ENCODE measurements around the gene RPN1. TPM values are rescaled to one million over a fixed set of nuclear protein-coding genes. Genes with fewer than 3 reads are reported as not detected.
A peak's percentile ranks its signal among the peaks of the same experiment; 100 is the strongest.

The RPN1 gene
- total RNA-seq, 2 donors from 2014 or later, result 179 to 205 TPM

- DNase-seq (ENCODE audit: low spot score) (no peak), ATAC-seq (no peak)
- Mint-ChIP-seq H3K9me3 (no peaks in the 10 kb centered on the region), H3K4me3 (no peak overlapping the region), H3K27ac (no peak overlapping the region), H3K4me1 (ENCODE audit: low read depth in 2 of 2) (peaks cover 0 to 3% of the 10 kb centered on the region in 2 donors), H3K27me3 (no peaks in the 10 kb centered on the region), H3K36me3 (no peaks in the 10 kb centered on the region)
Measured at GRCh38 chr3:128610451-128611070, 40.1 kb downstream of the RPN1 start.

DNA sequence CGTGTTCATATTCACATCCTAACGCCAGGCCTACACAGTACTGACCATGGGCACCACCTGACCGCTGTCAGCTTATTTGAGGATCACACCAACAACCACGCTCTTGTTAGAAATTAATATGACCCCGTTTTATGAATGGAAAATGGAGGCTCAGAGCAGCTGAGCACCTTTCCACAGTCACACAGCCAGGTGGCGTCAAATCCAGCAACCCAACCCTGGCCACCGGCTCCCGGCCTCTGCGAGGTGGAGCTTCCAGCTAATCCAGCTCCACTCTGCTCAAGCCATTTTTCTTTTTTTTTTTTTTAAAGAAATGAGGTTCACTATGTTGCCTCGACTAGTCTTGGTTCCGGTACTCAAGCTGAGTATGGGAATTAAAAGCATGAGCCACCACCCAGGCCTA lies 41.3 kb downstream of the RPN1 start:
- Mint-ChIP-seq H3K4me3 (no peak overlapping the region), H3K4me1 (ENCODE audit: low read depth in 2 of 2) (peaks cover 0 to 3% of the 10 kb centered on the region in 2 donors), H3K27me3 (no peaks in the 10 kb centered on the region), H3K36me3 (no peaks in the 10 kb centered on the region), H3K27ac (no peak overlapping the region), H3K9me3 (no peaks in the 10 kb centered on the region)
- DNase-seq (ENCODE audit: low spot score) (no peak), ATAC-seq (no peak)

GRCh38 chr3:128607710-128608048 lies 42.9 kb downstream of the RPN1 start:
- Mint-ChIP-seq H3K36me3 (no peaks in the 10 kb centered on the region), H3K27ac (no peak overlapping the region), H3K27me3 (no peaks in the 10 kb centered on the region), H3K4me3 (no peak overlapping the region), H3K9me3 (no peaks in the 10 kb centered on the region), H3K4me1 (ENCODE audit: low read depth in 2 of 2) (peaks cover 0 to 3% of the 10 kb centered on the region in 2 donors)
- no peak for DNase-seq (ENCODE audit: low spot score)
- ATAC-seq, result no peak

GRCh38 chr3:128606094-128606493 lies 44.5 kb downstream of the RPN1 start:
- DNase-seq (ENCODE audit: low spot score) (no peak), ATAC-seq (no peak)
- H3K4me1 Mint-ChIP-seq (ENCODE audit: low read depth in 2 of 2), result peaks cover 0 to 3% of the 10 kb centered on the region in 2 donors
- H3K9me3 Mint-ChIP-seq, result no peaks in the 10 kb centered on the region
- H3K4me3 Mint-ChIP-seq, result no peak overlapping the region
- no peaks in the 10 kb centered on the region for H3K27me3 Mint-ChIP-seq
- no peak overlapping the region for H3K27ac Mint-ChIP-seq
- H3K36me3 Mint-ChIP-seq, result no peaks in the 10 kb centered on the region

DNA sequence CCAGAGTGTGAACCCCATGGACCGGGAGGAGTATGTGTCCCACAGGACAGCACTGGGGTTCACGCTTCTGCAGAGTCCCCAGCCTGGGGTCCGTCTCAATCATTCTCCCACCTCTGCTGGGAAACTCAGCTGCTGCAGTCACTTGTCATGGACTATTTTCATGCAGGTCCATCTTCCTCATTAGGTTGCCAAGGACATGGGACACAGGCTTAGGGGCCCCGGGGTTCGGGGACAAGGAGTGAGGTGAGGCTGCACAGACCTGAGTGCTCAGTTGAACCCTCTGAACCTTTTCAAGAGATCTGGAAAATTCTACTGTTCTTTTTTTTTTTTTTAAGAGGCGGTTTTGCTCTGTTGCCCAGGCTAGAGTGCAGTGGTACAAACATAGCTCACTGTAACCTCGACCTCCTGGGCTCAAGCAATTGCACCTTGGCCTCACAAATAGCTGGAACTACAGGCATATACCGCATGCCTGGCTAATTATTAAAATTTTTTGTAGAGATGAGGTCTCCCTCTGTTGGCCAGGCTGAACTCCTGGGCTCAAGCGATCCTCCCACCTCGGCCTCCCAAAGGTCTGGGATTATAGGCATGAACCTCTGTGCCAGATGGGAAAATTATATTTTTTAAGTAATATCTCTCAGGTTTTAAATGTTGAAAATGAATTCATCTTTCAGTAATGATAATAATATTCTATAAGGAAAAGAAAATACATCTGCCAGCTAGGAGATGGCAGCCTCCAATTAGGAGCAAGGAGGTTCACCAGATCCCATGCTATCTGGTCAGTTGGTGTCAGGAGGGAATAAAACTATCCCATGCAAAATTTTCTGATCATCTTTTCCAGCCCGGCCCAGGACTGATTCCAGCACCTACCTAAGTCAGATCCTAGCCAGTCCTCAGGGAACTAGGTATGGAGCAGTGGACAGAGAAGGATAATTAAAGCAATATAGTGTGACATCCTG lies 45.2 kb downstream of the RPN1 start:
- peaks cover 0 to 3% of the 10 kb centered on the region in 2 donors for H3K4me1 Mint-ChIP-seq (ENCODE audit: low read depth in 2 of 2)
- no peaks in the 10 kb centered on the region for H3K27me3 Mint-ChIP-seq
- no peak for ATAC-seq

GRCh38 chr3:128603811-128604775 lies 46.5 kb downstream of the RPN1 start:
- Mint-ChIP-seq H3K27ac (no peak overlapping the region), H3K27me3 (no peaks in the 10 kb centered on the region), H3K4me1 (ENCODE audit: low read depth in 2 of 2) (no peaks in the 10 kb centered on the region), H3K4me3 (no peak overlapping the region), H3K9me3 (no peaks in the 10 kb centered on the region), H3K36me3 (no peaks in the 10 kb centered on the region)
- DNase-seq (ENCODE audit: low spot score) (no peak), ATAC-seq (peak in 1 of 2 donors; percentile 67)

More for the DNA sequence above, 45.2 kb downstream of the RPN1 start:
- no peak overlapping the region for H3K4me3 Mint-ChIP-seq
- H3K9me3 Mint-ChIP-seq, result no peaks in the 10 kb centered on the region
- DNase-seq (ENCODE audit: low spot score), result no peak
- no peaks in the 10 kb centered on the region for H3K36me3 Mint-ChIP-seq
- no peak overlapping the region for H3K27ac Mint-ChIP-seq

GRCh38 chr3:128603313-128603712 lies 47.3 kb downstream of the RPN1 start:
- H3K27me3 Mint-ChIP-seq, result no peaks in the 10 kb centered on the region
- DNase-seq (ENCODE audit: low spot score), result no peak
- no peak overlapping the region for H3K4me3 Mint-ChIP-seq
- no peaks in the 10 kb centered on the region for H3K4me1 Mint-ChIP-seq (ENCODE audit: low read depth in 2 of 2)
- no peaks in the 10 kb centered on the region for H3K9me3 Mint-ChIP-seq
- H3K27ac Mint-ChIP-seq, result no peak overlapping the region
- no peak for ATAC-seq
- H3K36me3 Mint-ChIP-seq, result no peaks in the 10 kb centered on the region

DNA sequence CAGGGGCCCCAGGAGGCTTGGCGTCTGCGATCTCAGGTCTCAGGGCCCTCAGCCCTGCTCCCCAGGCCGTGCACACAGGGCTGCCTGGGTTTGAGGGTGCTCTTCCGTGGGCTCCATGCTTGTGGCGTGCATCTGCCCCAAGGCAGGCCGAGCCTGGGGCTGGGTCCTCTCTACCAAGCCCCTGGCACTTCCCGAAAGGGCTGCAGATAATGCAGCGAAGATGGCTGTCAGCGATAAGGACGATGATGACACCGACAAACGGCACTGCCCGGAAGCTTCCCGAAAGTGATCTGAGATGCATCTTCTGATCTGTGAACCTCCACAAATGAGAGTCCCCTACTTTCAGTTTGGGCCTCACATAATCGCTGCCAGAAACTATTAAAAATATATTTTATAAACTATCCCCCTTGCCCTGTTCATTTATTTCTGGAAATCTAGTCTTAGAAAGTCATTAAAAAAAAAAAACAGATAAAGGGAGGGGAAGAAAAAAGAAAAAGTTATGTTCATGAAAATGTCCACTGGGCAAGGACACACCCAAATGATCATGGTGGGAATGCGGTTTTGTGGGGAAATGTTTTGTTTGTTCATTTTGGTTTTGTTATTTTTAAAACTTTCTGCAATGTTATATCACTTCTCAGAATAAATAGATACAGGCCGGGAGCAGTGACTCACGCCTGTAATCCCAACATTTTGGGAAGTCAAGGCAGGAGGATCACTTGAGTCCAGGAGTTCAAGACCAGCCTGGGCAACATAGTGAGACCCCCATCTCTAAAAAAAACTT lies 51.5 kb downstream of the RPN1 start:
- Mint-ChIP-seq H3K27ac (peak overlapping the region in 1 of 2 donors; percentile 76), H3K27me3 (no peaks in the 10 kb centered on the region)

DNA sequence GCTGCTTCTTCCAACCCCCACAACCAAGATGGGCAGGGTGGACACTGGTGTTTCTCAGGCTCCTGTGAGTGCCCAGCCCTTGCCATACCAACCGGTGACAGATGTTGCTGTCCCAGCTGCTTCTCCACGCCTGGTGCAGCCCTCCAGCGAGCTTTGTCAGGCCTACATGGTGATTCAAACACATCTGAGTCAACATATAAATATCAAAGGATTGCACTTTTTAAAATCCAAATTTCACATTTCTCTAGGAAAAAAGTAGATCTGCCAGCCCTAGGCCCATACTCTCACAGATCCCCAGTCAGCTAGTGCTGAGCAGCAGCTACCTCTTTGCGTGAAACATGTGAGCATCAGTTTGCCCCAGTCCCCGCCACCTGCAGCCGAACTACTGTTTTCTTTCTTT lies 52.7 kb downstream of the RPN1 start:
- Mint-ChIP-seq H3K9me3 (no peaks in the 10 kb centered on the region), H3K27me3 (no peaks in the 10 kb centered on the region), H3K4me1 (ENCODE audit: low read depth in 2 of 2) (peaks cover 9 to 10% of the 10 kb centered on the region in 2 donors), H3K4me3 (no peak overlapping the region), H3K36me3 (no peaks in the 10 kb centered on the region), H3K27ac (no peak overlapping the region)
- no peak for ATAC-seq
- DNase-seq (ENCODE audit: low spot score), result no peak

More for the DNA sequence above, 51.5 kb downstream of the RPN1 start:
- no peak overlapping the region for H3K4me3 Mint-ChIP-seq
- no peak for DNase-seq (ENCODE audit: low spot score)
- ATAC-seq, result peak in 1 of 2 donors; percentile 61
- no peaks in the 10 kb centered on the region for H3K36me3 Mint-ChIP-seq
- peaks cover 9 to 10% of the 10 kb centered on the region in 2 donors for H3K4me1 Mint-ChIP-seq (ENCODE audit: low read depth in 2 of 2)
- H3K9me3 Mint-ChIP-seq, result no peaks in the 10 kb centered on the region

- H3K4me1 Mint-ChIP-seq (ENCODE audit: low read depth in 2 of 2), result peaks cover 18% of the 10 kb centered on the region in 2 donors
- DNase-seq (ENCODE audit: low spot score) (no peak), ATAC-seq (no peak)
- H3K4me3 Mint-ChIP-seq, result no peak overlapping the region
- no peaks in the 10 kb centered on the region for H3K36me3 Mint-ChIP-seq
- H3K27me3 Mint-ChIP-seq, result no peaks in the 10 kb centered on the region
- no peak overlapping the region for H3K27ac Mint-ChIP-seq
- H3K9me3 Mint-ChIP-seq, result no peaks in the 10 kb centered on the region
Measured at GRCh38 chr3:128592864-128593263, 57.8 kb downstream of the RPN1 start.

DNA sequence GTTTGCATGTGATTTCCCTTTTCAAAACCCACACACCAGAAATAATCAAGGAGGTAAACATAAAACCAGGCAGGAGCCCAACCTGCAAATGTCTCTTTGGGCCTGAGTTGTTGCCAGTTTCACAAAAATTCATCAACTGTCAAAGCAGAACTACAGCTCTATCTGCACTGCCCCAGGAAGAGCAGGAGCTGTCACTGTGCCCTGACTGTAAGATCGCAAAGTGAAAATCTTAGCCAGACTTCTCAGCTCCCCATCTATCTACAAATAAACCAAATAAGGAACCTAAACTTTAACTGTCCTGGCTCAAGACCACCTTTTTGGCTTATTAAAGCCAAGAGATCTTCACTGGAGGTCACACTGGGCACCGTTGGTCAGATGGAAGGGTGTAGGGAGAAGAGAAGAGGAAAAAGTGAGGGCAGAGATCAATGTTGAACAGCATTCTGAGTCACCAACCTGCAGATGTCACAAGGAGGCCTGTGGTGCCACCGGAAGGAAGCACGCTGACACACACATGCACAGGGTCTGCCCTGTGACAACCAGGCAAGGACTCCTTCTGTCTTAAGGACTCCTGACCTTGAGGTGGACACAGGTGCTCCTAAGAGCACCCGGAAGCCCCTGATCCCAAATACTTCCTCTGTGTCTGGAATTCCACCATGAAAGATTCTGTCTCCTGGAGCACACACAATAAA lies 58.7 kb downstream of the RPN1 start:
- DNase-seq (ENCODE audit: low spot score), result no peak
- Mint-ChIP-seq H3K27ac (peak overlapping the region in 1 of 2 donors; percentile 72), H3K9me3 (no peaks in the 10 kb centered on the region), H3K36me3 (no peaks in the 10 kb centered on the region), H3K27me3 (no peaks in the 10 kb centered on the region), H3K4me3 (peak overlapping the region; percentile 37), H3K4me1 (ENCODE audit: low read depth in 2 of 2) (peaks cover 18% of the 10 kb centered on the region in 2 donors)
- ATAC-seq, result peak; percentile 63 to 81

GRCh38 chr3:128590948-128591347 lies 59.7 kb downstream of the RPN1 start:
- Mint-ChIP-seq H3K36me3 (no peaks in the 10 kb centered on the region), H3K9me3 (no peaks in the 10 kb centered on the region), H3K4me1 (ENCODE audit: low read depth in 2 of 2) (peaks cover 17 to 22% of the 10 kb centered on the region in 2 donors), H3K27ac (no peak overlapping the region), H3K27me3 (peaks cover 3% of the 10 kb centered on the region in 2 donors), H3K4me3 (no peak overlapping the region)
- DNase-seq (ENCODE audit: low spot score), result no peak
- ATAC-seq, result no peak
